Keratinocyte (primary cell): ENCODE results near the gene GNPTAB. TPM values are rescaled to one million over a fixed set of nuclear protein-coding genes. Genes with fewer than 3 reads are reported as not detected.

ENCODE experiments used
- DNase-seq: peaks from one replicate; pipeline ENCODE4 v3.0.0-alpha.2; 2011; ENCODE audit warnings: low read depth, missing footprints, low spot score
- FAIRE-seq: peaks from 2 replicates; lab custom pipeline; 2011; peaks lifted over from hg19 to GRCh38; lab: Jason Lieb, UNC
- H2AFZ ChIP-seq: 2 replicates; pipeline ENCODE4 v1.6.0; 2012; ENCODE audit warnings: low read length, control low read depth, inconsistent platforms; ENCODE audit not compliant: control insufficient read depth
- H3K27ac ChIP-seq: 2 replicates; pipeline ENCODE4 v1.5.1; 2011; ENCODE audit warnings: low read length; ENCODE audit not compliant: control insufficient read depth, insufficient read depth
- H3K27me3 ChIP-seq: 3 replicates; pipeline ENCODE4 v1.6.0; 2011; ENCODE audit warnings: low read length; ENCODE audit not compliant: control insufficient read depth, insufficient read depth; ENCODE audit errors: extremely low read depth
- H3K36me3 ChIP-seq, 2 experiments: 2 replicates in 1 of 2; 3 replicates in 1 of 2; pipeline ENCODE4 v1.5.1; 2011; ENCODE audit warnings: low read length in 2 of 2, mild to moderate bottlenecking in 1 of 2; ENCODE audit not compliant: control insufficient read depth in 2 of 2, insufficient read depth in 2 of 2; ENCODE audit errors: extremely low read depth in 1 of 2
- H3K4me1 ChIP-seq: 3 replicates; pipeline ENCODE4 v1.5.1; 2011; ENCODE audit warnings: low read length; ENCODE audit not compliant: control insufficient read depth, insufficient read depth; ENCODE audit errors: extremely low read depth
- H3K4me2 ChIP-seq: 3 replicates; pipeline ENCODE4 v1.6.0; 2011; ENCODE audit warnings: low read depth, low read length; ENCODE audit not compliant: control insufficient read depth, insufficient read depth; ENCODE audit errors: extremely low read depth
- H3K4me3 ChIP-seq, 3 experiments: fragments of 200-600 bp in 1 of 3; sonication (generic) in 1 of 3; 2 replicates in 2 of 3; 3 replicates in 1 of 3; pipeline ENCODE4 v1.5.1; 2011 to 2016; ENCODE audit warnings: low read length in 3 of 3, mild to moderate bottlenecking in 3 of 3, control low read depth in 2 of 3, inconsistent platforms in 1 of 3, low read depth in 1 of 3, mixed read lengths in 1 of 3, mixed run types in 1 of 3, moderate library complexity in 1 of 3; ENCODE audit not compliant: control insufficient read depth in 2 of 3, insufficient read depth in 2 of 3; ENCODE audit errors: extremely low read depth in 1 of 3
- H3K79me2 ChIP-seq: 2 replicates; pipeline ENCODE4 v1.6.0; 2012; ENCODE audit warnings: low read length; ENCODE audit not compliant: control insufficient read depth, insufficient read depth
- H3K9ac ChIP-seq: 3 replicates; pipeline ENCODE4 v1.6.0; 2011; ENCODE audit warnings: low read length; ENCODE audit not compliant: control insufficient read depth, insufficient read depth; ENCODE audit errors: extremely low read depth
- H3K9me1 ChIP-seq: 3 replicates; pipeline ENCODE4 v1.6.0; 2011; ENCODE audit warnings: low read length; ENCODE audit not compliant: control insufficient read depth, insufficient read depth; ENCODE audit errors: extremely low read depth
- H3K9me3 ChIP-seq: 2 replicates; pipeline ENCODE4 v1.5.1; 2012; ENCODE audit warnings: low read depth, low read length; ENCODE audit not compliant: control insufficient read depth
- H4K20me1 ChIP-seq: 3 replicates; pipeline ENCODE4 v1.6.0; 2011; ENCODE audit warnings: low read length; ENCODE audit not compliant: control insufficient read depth, insufficient read depth; ENCODE audit errors: extremely low read depth
- CTCF ChIP-seq, 3 experiments: IDR thresholded peaks in 1 of 3; conservative IDR thresholded peaks in 1 of 3; optimal IDR thresholded peaks in 1 of 3; 2 replicates in 2 of 3; 3 replicates in 1 of 3; pipeline versions ENCODE3 to v1.5.1; 2011; ENCODE audit warnings: low read length in 3 of 3, mild to moderate bottlenecking in 3 of 3, moderate library complexity in 2 of 3, control low read depth in 1 of 3, inconsistent platforms in 1 of 3; ENCODE audit not compliant: insufficient read depth in 2 of 3; ENCODE audit errors: extremely low read depth in 1 of 3
- EZH2 ChIP-seq: IDR thresholded peaks from one replicate; pipeline ENCODE4 v1.6.1; 2012; ENCODE audit warnings: inconsistent platforms, mild to moderate bottlenecking, low read length, moderate library complexity
- dilution Hi-C: fragments of 300-500 bp; cut with MboI; formaldehyde crosslinking; loops from one replicate; pipeline ENCODE4 v1.7.0; 2020; ENCODE audit warnings: low sequenced_read_pairs; ENCODE audit not compliant: extremely low pct_ligation_motif_present
- polyA plus RNA-seq, 5 experiments: library from polyadenylated mRNA; depleted of rRNA in 3 of 5; stranded (reverse) in 3 of 5; stranded (forward) in 1 of 5; unstranded in 1 of 5; fragments of >200 nt; gene quantifications; 1 replicate in 1 of 5; 2 replicates in 3 of 5; 3 replicates in 1 of 5; pipeline versions ENCODE4 v1.2.1 to v1.2.3, GENCODE V29; 2011 to 2012; ENCODE audit warnings: missing spikeins in 2 of 5, low read depth in 1 of 5, low replicate concordance in 1 of 5

The GNPTAB gene
- polyA plus RNA-seq, 1 donor (not counting 4 experiments of a cell fraction or from before 2014, with no cell fraction given) = 35.7 TPM

DNA sequence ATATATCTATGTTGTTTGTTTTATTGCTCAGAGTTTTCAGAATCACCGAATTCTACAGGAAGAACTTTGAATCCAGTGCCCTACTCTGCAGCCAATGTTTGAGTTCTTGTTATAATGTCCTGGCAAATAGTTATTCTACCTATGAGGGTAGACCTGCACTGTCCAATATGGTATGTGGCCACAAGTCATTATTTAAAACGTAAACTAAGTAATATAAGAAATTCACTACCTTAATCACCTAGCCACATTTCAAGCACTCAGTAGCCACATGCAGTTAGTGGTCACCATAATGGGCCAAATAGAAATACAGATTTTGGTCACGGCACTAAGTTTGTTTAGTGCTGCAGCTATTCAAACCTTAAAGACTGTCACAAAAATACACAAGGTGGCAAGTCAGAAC, 26.4 kb downstream of the GNPTAB start:
- TF ChIP-seq EZH2 = no peak
- no peak for TF ChIP-seq CTCF (optimal IDR thresholded peaks at IDR 0.05 in 1 of 3, IDR thresholded peaks at IDR 0.05 in 1 of 3, conservative IDR thresholded peaks at IDR 0.05 in 1 of 3; ENCODE audit: extremely low read depth in 1 of 3, insufficient read depth in 2 of 3, low read length in 3 of 3)
- peaks cover 22% of the 10 kb centered on the region for H3K79me2 ChIP-seq
- no peak overlapping the region for H2AFZ ChIP-seq
- no peak overlapping the region for H3K27ac ChIP-seq
- H3K4me1 ChIP-seq = no peaks in the 10 kb centered on the region
- H3K27me3 ChIP-seq = no peaks in the 10 kb centered on the region
- H3K36me3 ChIP-seq = no peaks in the 10 kb centered on the region
- H3K4me2 ChIP-seq = no peak overlapping the region
- H3K9ac ChIP-seq = no peak overlapping the region
- peaks cover 2% of the 10 kb centered on the region for H4K20me1 ChIP-seq
- H3K9me3 ChIP-seq = no peaks in the 10 kb centered on the region
- DNase-seq (no peak), FAIRE-seq (no peak)
- H3K4me3 ChIP-seq = no peak overlapping the region
- no peaks in the 10 kb centered on the region for H3K9me1 ChIP-seq
- dilution Hi-C loops = no loop called here

DNA sequence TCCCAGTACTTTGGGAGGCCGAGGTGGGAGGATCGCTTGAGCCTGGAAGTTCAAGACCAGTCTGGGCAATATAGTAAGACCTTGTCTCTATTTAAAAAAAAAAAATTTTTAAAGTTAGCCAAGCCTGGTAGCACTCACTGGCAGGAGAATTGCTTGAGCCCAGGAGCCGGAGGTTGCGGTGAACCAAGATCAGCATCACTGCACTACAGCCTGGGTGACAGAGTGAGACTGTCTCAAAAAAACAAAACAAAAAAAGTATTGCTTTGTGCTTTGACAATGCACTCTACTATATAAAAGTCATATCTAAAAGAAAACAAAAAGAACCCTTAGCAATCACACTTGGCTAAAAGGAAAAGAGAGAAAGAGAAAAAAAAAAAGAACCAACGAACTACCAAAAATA, 26.8 kb downstream of the GNPTAB start:
- no peak overlapping the region for H3K4me2 ChIP-seq
- peaks cover 22% of the 10 kb centered on the region for H3K79me2 ChIP-seq
- no peaks in the 10 kb centered on the region for H3K9me3 ChIP-seq
- H3K4me3 ChIP-seq = no peak overlapping the region
- dilution Hi-C loops = no loop called here
- FAIRE-seq = no peak
- TF ChIP-seq EZH2 (no peak), CTCF (optimal IDR thresholded peaks at IDR 0.05 in 1 of 3, IDR thresholded peaks at IDR 0.05 in 1 of 3, conservative IDR thresholded peaks at IDR 0.05 in 1 of 3; ENCODE audit: extremely low read depth in 1 of 3, insufficient read depth in 2 of 3, low read length in 3 of 3) (no peak)
- H3K9me1 ChIP-seq = no peaks in the 10 kb centered on the region
- H3K4me1 ChIP-seq = no peaks in the 10 kb centered on the region
- H3K36me3 ChIP-seq = no peaks in the 10 kb centered on the region
- DNase-seq = no peak
- H2AFZ ChIP-seq = no peak overlapping the region
- H3K9ac ChIP-seq = no peak overlapping the region
- no peaks in the 10 kb centered on the region for H3K27me3 ChIP-seq
- H4K20me1 ChIP-seq = peaks cover 2% of the 10 kb centered on the region
- H3K27ac ChIP-seq = no peak overlapping the region
